Islet of Langerhans (tissue), 1 donor: ENCODE data around the gene NUMA1.

Experiments used
- FAIRE-seq: peaks from one replicate; lab custom pipeline; 2011; peaks lifted over from hg19 to GRCh38; lab: Jason Lieb, UNC

The NUMA1 gene

GRCh38 chr11:72001285-72001684 is 79.1 kb downstream of the NUMA1 start:
- no peak for FAIRE-seq

DNA sequence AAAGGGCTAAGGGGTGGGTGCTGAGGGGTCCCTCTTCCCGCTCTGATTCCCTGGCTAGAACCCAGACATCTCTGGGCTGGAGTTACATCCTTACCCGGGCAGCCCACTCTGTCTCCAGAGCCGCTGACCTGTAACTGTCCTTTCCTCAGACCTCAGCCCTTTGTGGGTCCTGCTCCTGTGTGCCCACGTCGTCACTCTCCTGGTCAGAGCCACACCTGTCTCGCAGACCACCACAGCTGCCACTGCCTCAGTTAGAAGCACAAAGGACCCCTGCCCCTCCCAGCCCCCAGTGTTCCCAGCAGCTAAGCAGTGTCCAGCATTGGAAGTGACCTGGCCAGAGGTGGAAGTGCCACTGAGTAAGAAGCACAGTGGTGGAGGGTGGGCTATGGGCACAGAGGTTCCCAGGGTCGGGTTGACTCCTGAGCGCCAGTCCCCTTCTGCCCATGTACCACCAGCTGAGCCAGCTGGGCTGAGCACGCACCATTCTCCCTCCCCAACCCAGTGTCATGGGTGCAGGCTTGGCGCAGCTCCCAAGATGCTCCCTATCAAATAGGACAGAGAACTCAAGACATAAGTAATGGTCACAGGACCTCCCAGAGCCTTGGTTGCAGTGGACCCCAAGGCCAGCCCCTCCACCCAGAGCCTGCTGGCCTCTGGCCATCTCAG is 80.0 kb downstream of the NUMA1 start:
- FAIRE-seq = no peak

DNA sequence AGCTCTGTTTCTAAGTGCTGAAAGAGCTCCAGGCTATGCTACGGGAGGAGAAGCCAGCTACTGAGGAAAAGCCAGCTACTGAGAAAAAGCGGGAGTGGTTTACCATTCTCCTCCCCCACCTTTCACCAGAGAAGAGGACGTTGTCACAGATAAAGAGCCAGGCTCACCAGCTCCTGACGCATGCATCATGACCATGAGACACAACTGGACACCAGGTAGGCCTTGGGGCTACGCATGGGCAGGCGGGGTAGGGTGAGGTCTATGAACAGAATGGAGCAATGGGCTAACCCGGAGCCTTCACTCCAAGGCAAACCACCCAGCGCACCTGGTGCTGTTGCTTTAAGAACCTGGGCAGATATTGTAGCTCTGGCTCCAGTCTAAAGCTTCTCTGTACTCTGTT is 80.5 kb downstream of the NUMA1 start:
- FAIRE-seq = no peak

DNA sequence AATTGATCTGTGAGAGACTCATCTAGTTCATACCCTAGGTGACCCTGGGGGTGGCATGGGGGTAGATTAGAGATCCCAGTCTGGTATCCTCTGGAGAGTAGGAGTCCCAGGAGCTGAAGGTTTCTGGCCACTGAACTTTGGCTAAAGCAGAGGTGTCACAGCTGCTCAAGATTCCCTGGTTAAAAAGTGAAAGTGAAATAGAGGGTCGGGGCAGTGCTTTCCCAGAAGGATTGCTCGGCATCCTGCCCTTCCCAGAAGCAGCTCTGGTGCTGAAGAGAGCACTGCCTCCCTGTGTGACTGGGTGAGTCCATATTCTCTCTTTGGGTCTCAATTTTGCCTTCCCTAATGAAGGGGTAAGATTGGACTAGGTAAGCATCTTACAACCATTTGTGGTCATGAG is 81.0 kb downstream of the NUMA1 start:
- FAIRE-seq = no peak

DNA sequence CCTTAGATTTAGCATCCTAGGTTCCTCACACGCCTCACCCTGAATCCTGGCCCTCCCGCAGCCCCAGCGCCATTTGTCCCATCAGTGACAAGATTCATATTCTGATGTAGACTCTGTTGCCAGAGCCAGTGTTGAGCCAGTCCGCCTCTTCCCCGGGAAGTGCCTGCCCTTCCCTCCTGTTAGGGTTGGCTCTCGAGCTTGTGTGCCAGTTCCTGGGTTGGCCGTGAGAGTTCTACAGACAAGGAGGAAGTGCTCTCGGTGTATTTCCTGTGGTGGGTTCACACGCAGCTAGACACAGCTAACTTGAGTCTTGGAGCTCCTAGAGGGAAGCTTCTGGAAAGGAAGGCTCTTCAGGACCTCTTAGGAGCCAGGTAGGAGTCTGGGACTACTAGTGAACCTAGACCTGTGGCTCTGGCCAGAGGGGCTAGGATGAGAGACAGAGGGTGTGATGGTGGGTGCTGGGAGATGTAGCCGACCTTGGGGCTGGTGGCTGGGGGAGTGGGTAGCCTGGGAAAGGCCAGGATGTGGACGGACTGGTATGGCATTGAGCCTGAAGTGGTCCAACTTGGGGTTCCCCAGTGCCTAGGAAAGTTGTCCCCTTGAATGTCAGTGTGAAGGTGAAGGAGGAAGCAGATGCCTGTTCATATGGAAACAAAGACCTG is 81.6 kb downstream of the NUMA1 start, which contains the start of gene IL18BP:
Gene IL18BP, plus strand, starts transcription at position 261 of the 662 bp plus-strand sequence. CDS start 1,076 bp downstream, outside the sequence.
- no peak for FAIRE-seq

- FAIRE-seq = no peak
These were observed 82.3 kb downstream of the NUMA1 start for GRCh38 chr11:71998061-71998460.

GRCh38 chr11:71997594-71997993 is 82.7 kb downstream of the NUMA1 start:
- no peak for FAIRE-seq

DNA sequence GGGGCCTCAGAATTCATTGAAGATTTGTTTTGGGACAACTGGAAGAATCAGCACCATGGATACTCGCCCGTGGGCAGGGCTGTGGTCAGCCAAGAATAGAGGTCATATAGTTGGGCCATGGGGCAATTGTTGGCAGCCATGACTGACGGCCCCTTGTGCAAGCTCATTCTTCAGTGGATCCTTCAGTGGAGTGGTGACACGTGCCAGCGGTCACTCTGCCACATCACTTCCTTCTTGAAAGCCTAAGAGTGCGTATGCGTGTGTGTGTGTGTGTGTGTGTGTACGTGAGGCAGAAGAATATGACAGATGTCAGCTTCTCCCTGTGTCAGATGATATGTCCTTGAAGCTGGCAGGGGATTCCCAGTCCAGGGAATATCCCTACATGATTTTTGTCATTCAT is 83.4 kb downstream of the NUMA1 start:
- FAIRE-seq = no peak

DNA sequence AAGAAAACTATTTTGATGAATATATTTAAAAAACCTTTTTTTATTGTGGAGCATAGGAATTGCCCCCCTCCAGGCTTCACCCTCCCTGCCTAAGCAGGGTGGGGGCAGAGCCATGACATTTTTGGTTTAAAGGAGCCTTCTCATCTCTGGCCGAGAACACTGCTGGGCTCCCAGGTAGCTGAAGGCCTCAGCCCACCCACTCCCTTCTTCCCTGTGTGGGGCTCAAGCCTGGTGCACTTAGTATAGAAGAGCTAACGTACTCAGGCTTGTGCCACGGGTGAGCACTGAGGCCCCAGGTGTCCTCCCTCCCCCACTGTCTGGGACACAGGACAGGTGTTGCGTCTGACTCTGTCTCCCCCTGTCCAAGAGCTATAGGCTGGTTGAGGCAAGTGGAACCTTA is 83.8 kb downstream of the NUMA1 start:
- FAIRE-seq = no peak

- no peak for FAIRE-seq
These were observed 84.5 kb downstream of the NUMA1 start for GRCh38 chr11:71995726-71996291.

- no peak for FAIRE-seq
These were observed 85.6 kb downstream of the NUMA1 start for GRCh38 chr11:71994786-71995185.

- no peak for FAIRE-seq
These were observed 88.1 kb downstream of the NUMA1 start for GRCh38 chr11:71992136-71992730.

GRCh38 chr11:71991494-71991893 is 88.8 kb downstream of the NUMA1 start:
- no peak for FAIRE-seq

DNA sequence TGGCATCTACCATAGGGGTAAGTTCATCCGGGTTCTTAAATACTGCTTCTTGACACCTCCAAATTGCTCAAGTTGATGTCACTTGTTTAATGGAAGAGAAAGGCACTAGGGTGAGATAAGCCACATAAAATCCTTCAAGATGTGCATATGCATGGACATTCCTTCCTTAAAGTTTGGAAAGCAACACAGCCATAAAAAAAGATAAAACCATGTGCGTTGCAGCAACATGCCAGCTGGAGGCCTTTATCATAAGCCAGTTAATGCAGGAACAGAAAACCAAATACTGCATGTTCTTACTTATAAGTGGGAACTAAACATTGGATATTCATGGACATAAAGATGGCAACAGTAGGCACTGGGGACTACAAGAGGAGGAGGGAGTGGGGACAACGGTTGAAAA is 89.6 kb downstream of the NUMA1 start:
- no peak for FAIRE-seq

- no peak for FAIRE-seq
These were observed 92.3 kb downstream of the NUMA1 start for GRCh38 chr11:71988050-71988449.

DNA sequence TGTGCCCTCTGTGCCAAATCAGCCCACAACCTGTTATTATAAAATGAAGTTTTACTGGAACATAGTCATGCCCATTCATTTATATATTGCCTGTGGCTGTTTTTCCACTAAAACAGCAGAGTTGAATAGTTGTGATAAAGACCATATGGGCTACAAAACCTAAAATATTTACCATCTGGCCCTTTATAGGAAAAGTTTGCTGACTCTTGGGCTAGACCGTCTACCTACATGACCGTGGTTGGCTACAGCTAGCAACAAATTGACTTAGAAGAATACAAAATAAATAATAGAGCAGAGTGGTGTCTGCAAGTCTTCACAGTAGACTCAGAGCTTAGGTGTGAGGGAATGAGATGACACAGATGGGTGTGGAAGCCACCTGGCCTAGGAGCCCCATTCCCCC is 92.8 kb downstream of the NUMA1 start:
- no peak for FAIRE-seq

- FAIRE-seq = no peak
These were observed 94.2 kb downstream of the NUMA1 start for GRCh38 chr11:71986131-71986530.

GRCh38 chr11:71979602-71980001 is 100.7 kb downstream of the NUMA1 start:
- no peak for FAIRE-seq

DNA sequence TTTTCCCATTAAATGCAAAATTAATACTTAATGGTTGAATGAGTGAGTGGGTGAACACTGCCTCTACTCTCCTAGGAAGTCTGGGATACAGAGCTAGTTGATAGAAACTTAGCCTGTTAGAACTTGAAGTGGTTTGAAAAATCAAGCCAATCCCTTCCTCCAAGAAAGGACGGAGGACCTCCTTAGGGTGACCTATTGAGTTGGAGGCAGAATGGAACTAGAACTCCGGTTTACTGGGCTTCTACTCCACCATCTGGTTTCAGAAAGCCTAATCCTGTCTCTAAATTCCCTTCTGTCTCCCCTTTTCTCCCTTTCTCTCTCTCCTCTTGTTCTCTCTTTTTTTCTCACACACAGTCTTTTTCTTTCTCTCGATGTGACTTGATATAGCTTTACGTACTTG is 101.2 kb downstream of the NUMA1 start:
- FAIRE-seq = no peak

DNA sequence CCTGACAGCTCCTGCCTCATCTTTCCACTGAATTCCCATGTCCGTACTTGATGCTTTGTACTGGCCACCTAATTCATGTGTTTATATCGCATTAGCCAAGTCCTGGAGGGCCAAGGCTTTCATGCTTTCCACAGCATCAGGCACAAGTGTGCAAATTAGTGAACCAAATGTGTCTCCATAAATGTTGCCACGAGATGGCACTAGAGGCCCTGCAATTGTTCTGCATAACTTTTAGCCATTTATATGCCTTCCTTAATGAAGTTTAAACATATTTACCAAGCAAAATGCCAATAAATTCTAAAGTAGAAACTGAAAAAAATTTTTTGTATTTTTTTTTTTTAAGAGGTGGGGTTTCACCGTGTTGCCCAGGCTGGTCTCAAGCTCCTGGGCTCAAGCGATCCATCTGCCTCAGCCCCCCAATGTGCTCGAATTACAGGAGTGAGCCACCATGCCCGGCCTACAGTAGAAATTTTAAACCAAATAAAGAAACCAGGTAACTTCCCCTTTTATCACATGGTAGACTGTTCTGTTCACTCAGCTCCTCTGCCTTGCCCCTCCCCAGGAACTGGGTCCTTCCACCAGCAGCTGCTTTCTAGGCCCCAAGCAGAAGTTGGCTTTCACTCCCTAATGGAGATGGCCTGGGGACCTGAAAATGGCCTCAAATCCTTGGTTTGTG is 102.5 kb downstream of the NUMA1 start:
- no peak for FAIRE-seq

- FAIRE-seq = no peak
These were observed 103.3 kb downstream of the NUMA1 start for GRCh38 chr11:71977090-71977489.

DNA sequence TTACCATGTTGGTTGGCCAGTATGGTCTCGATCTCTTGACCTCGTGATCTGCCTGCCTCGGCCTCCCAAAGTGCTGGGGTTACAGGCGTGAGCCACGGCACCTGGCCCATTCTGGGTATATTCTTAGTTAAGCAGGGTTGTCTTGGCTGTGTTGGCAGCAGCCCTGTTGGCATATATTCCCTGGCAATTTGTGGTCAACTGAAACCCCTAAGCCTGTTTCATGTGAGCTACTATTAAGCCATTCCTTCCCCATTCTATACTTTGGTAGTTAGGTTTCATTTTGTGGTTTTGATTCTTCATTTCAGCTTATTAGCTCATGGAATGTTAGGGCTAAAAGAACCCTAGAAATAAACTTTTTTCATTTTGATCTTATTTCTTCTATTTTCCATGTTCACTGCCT is 103.8 kb downstream of the NUMA1 start:
- no peak for FAIRE-seq

DNA sequence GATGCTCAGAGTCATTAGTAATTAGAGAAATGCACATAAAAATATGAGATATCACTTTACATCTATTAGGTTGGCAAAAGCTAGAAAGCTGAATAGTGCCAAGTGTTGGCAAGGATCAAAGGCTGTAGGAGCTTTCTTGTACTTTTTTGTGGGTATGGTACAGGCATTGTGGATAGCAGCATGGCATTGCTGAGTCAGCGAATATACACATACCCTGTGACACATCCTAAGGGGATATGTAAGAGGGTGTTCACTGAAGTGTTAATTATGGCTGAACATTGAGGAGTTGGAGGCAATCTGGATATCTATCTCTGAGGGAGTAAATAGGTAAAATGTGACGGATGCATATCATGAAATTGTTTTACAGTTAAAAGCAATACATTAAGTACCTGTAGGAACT is 108.7 kb downstream of the NUMA1 start:
- no peak for FAIRE-seq
